GM13977 (cell line): ENCODE measurements around the gene RTCA.

Experiments
- DNase-seq: peaks from one replicate; pipeline ENCODE4 v3.0.0; 2012; ENCODE audit warnings: low spot score
- in situ Hi-C: fragments of 300-500 bp; cut with MboI; formaldehyde crosslinking; loops from one replicate; pipeline ENCODE4 v1.12.0; 2022; ENCODE audit warnings: low sequenced_read_pairs, low pct_unique_long_range_greater_than_20kb, mixed read lengths, inconsistent platforms; ENCODE audit not compliant: unreplicated experiment
- TF ChIP-seq, protein P1 (sequence below): IDR thresholded peaks from 2 replicates; pipeline ENCODE4 v1.5.1; 2012; ENCODE audit warnings: mild to moderate bottlenecking, control low read depth; ENCODE audit not compliant: insufficient read depth; ENCODE audit errors: extremely low read depth, missing control alignments

The RTCA gene

DNA sequence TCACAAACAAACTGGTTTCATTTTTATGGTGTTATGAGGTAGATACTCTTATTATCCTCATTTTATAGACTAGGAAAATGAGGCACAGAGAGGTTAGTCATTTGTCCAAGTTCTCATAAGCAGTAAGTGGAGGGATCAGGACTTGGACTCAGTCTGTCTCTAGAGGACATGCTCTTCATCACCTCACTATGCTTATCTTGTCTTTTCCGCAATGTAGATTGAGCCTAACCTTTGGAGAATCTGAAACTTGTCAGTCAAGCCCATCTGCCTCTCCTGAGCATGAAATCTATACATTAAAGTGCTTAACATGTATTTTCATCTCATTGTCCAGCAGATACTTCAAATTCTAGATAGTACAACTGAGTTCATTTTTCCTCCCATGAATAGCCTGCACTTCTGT is 74.5 kb downstream of the RTCA start:
- TF ChIP-seq, protein P1, sequence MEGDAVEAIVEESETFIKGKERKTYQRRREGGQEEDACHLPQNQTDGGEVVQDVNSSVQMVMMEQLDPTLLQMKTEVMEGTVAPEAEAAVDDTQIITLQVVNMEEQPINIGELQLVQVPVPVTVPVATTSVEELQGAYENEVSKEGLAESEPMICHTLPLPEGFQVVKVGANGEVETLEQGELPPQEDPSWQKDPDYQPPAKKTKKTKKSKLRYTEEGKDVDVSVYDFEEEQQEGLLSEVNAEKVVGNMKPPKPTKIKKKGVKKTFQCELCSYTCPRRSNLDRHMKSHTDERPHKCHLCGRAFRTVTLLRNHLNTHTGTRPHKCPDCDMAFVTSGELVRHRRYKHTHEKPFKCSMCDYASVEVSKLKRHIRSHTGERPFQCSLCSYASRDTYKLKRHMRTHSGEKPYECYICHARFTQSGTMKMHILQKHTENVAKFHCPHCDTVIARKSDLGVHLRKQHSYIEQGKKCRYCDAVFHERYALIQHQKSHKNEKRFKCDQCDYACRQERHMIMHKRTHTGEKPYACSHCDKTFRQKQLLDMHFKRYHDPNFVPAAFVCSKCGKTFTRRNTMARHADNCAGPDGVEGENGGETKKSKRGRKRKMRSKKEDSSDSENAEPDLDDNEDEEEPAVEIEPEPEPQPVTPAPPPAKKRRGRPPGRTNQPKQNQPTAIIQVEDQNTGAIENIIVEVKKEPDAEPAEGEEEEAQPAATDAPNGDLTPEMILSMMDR, result no peak
- DNase-seq, result no peak
- in situ Hi-C loops, result no loop called here

DNA sequence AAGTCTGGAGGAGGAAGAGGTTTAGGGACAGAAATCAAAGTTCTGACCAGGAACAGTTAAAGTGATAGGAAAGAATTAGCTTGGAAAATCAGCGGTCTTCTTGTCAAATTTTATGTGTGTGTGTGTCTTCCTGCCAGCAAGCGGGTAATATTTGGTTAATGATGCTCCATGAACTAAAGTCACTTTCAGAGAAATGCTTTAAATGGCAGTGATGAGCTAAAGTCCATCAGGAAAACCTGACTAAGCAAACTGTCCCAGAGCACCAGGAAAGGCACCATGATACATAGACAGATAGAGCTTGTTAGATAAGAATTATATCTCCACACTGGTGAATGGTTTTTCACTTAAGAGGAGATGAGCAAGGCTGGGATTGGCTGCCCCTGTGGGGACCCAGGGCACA is 76.3 kb downstream of the RTCA start:
- no peak for DNase-seq
- in situ Hi-C loops, result no loop called here
- TF ChIP-seq, protein P1, result no peak
